ENCODE results near the gene TLCD5. TPM values are rescaled to one million over a fixed set of nuclear protein-coding genes. Genes with fewer than 3 reads are reported as not detected.

The TLCD5 gene
- 6.8 and 11.1 TPM in 2 replicates for total RNA-seq (2014; rRNA removed; shearing (Covaris generic))
- 10.6 and 13.5 TPM in 2 replicates for polyA plus RNA-seq (2016; fragmentation: Nextera tagmentation; extraction: Ambion mirVana)

DNA sequence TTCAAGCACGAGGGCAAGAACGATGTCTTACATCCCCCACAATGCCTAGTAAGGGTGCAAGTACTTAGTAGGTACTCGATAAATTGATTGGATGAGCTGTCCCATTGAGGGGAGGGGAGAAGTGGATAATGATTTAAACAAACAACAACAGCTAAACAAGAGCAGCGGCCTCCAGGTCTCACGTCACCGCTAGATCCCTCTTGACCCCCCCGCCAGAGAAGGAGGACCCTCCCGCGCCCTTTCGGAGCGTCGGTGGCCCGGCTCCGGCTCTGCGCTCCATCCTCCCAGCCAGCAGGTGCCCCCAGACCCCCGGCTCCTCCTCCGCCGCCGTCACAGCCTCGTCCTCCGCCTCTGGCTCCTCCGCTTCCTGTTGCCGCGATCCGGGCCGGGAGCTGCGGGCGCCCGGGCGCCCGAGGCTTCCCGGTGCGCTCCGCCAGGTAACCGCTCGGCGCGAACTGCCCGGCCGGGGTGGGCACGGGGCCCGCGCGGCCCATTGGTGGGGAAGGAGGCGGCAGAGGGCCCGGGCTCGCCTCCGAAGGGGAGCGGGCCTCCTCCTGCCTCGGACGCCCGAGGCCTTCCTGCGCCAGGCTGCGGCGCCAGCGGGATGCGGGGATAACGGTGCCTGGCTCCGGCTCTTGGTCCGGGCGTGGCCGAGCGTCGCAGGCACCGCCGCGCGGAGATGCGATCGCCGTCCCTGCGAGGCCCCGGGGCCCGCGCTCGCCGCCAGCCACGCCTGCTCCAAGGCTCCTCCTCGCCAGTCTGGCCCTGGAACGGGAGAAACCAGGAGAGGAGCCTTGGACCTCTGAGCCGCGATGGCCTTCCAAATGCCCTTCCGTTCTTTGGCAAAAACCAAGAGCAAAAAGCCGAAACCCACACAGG lies at the start of gene TLCD5:
Gene TLCD5, plus strand, starts transcription at position 368 of the 879 bp plus-strand sequence. CDS start 2,143 bp downstream, outside the sequence.
- H4K20me1 ChIP-seq (ENCODE audit: insufficient read depth): no peaks in the 10 kb centered on the region
- no peaks in the 10 kb centered on the region for H3K27me3 ChIP-seq (replicated peaks; ENCODE audit: insufficient read depth)
- in situ Hi-C loops (cut with MboI): no loop called here
- peaks cover 3% of the 10 kb centered on the region; the same call in 1 of the 2 replicates for H3K9me2 ChIP-seq (ENCODE audit: insufficient read depth)
- TF ChIP-seq EZH2phosphoT487 (IDR thresholded peaks at IDR 0.05; ENCODE audit: insufficient read depth, low read depth): no peak
- no peak for TF ChIP-seq EZH2 (IDR thresholded peaks at IDR 0.05; ENCODE audit: insufficient read depth, poor library complexity, severe bottlenecking)
- H3K36me3 ChIP-seq (ENCODE audit: low read depth): 0 out of 2 replicates have a peak, but pooled peaks cover 4% of the 10 kb centered on the region
- peak within 1 kb of the TSS; percentile 79 for H2AFZ ChIP-seq
- WGBS, 2 experiments (ENCODE audit: low coverage in 1 of 2, low lambda C conversion rate in 2 of 2, missing lambda C conversion rate in 2 of 2): 0 to 2% methylated on average over 77 to 82 of the region's 84 CpGs
- peak; percentile 83 for DNase-seq
- H3K4me2 ChIP-seq (ENCODE audit: unreplicated experiment): peak within 1 kb of the TSS; percentile 87
- peak within 1 kb of the TSS; percentile 81 for H3K27ac ChIP-seq
- no peaks in the 10 kb centered on the region for H3K9me3 ChIP-seq (ENCODE audit: low read depth)
- H3K79me2 ChIP-seq (ENCODE audit: insufficient read depth): peaks cover 23% of the 10 kb centered on the region
- H3K9ac ChIP-seq: peak within 1 kb of the TSS; percentile 86
- peaks cover 18% of the 10 kb centered on the region for H3K4me1 ChIP-seq (ENCODE audit: insufficient read depth)
- peak within 1 kb of the TSS; percentile 84 for H3K4me3 ChIP-seq
- H3F3A ChIP-seq (ENCODE audit: insufficient read depth): peaks cover 33% of the 10 kb centered on the region

DNA sequence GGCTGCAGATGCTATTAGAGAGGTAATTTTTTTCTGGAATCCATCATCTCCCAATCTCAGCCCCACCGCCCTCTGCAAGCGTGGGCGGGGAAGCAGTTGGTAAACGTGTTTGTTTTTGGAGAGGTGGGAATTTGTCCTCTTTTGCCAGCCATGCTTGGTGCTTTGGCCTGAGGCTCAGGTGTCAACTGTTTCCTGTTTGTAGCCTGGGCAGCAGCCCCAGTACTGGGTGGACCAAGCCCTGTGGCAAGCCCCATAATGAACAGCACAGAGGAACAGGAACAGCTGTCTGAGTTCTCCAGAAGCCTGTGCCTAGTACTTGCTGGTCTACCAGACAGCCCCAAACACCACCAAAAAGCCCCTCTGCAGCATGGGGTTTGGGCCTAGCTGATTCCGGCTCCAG lies 45.6 kb upstream of the TLCD5 start:
- H3K27me3 ChIP-seq (replicated peaks; ENCODE audit: insufficient read depth): no peaks in the 10 kb centered on the region
- H3K4me2 ChIP-seq (ENCODE audit: unreplicated experiment): no peak overlapping the region
- no peaks in the 10 kb centered on the region for H3K36me3 ChIP-seq (ENCODE audit: low read depth)
- H3K27ac ChIP-seq: no peak overlapping the region
- no peak overlapping the region for H2AFZ ChIP-seq
- no peaks in the 10 kb centered on the region for H3K9me3 ChIP-seq (ENCODE audit: low read depth)
- TF ChIP-seq EZH2phosphoT487 (IDR thresholded peaks at IDR 0.05; ENCODE audit: insufficient read depth, low read depth): no peak
- no peak for TF ChIP-seq EZH2 (IDR thresholded peaks at IDR 0.05; ENCODE audit: insufficient read depth, poor library complexity, severe bottlenecking)
- no peak overlapping the region for H3K4me3 ChIP-seq
- H3F3A ChIP-seq (ENCODE audit: insufficient read depth): no peaks in the 10 kb centered on the region
- no peaks in the 10 kb centered on the region for H4K20me1 ChIP-seq (ENCODE audit: insufficient read depth)
- in situ Hi-C loops (cut with MboI): no loop called here
- H3K4me1 ChIP-seq (ENCODE audit: insufficient read depth): no peaks in the 10 kb centered on the region
- WGBS, 2 experiments (ENCODE audit: low coverage in 1 of 2, low lambda C conversion rate in 2 of 2, missing lambda C conversion rate in 2 of 2): 72 to 76% methylated on average over 5 of the region's 5 CpGs
- no peak for DNase-seq
- no peaks in the 10 kb centered on the region for H3K9me2 ChIP-seq (ENCODE audit: insufficient read depth)
- H3K79me2 ChIP-seq (ENCODE audit: insufficient read depth): no peaks in the 10 kb centered on the region
- no peak overlapping the region for H3K9ac ChIP-seq

DNA sequence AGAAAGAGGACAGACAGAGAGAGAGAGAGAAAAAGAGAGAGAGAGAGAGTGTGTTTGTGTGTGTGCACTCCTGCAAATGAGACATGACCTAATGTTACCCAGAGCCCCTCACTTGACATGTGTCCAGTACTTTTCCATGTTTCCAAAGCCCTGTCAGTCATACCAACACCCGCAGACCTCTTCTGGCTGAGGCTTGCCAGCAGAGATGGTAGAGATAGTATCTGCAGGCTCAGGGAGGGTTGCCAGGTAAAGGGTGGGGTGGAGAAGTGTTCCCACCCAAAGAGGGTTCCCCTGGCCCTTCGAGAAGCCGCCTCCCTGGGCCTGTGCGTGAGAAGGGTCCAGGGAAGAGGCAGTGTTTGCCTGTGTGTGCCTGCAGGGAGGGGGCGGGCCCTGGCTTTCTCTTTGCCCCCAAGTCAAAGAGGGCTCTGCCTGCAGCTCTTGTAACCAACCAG lies 44.5 kb upstream of the TLCD5 start:
- WGBS, 2 experiments (ENCODE audit: low coverage in 1 of 2, low lambda C conversion rate in 2 of 2, missing lambda C conversion rate in 2 of 2): 71 to 89% methylated on average over 5 of the region's 5 CpGs
- in situ Hi-C loops (cut with MboI): no loop called here
- H3K9ac ChIP-seq: no peak overlapping the region
- peaks cover 10% of the 10 kb centered on the region; the same call in 1 of the 2 replicates for H3F3A ChIP-seq (ENCODE audit: insufficient read depth)
- no peaks in the 10 kb centered on the region for H4K20me1 ChIP-seq (ENCODE audit: insufficient read depth)
- H3K79me2 ChIP-seq (ENCODE audit: insufficient read depth): no peaks in the 10 kb centered on the region
- H3K4me3 ChIP-seq: no peak overlapping the region
- H3K4me1 ChIP-seq (ENCODE audit: insufficient read depth): peaks cover 8% of the 10 kb centered on the region
- no peak for DNase-seq
- TF ChIP-seq EZH2 (IDR thresholded peaks at IDR 0.05; ENCODE audit: insufficient read depth, poor library complexity, severe bottlenecking) (no peak), EZH2phosphoT487 (IDR thresholded peaks at IDR 0.05; ENCODE audit: insufficient read depth, low read depth) (no peak)
- no peaks in the 10 kb centered on the region for H3K36me3 ChIP-seq (ENCODE audit: low read depth)
- H3K27me3 ChIP-seq (replicated peaks; ENCODE audit: insufficient read depth): no peaks in the 10 kb centered on the region
- no peaks in the 10 kb centered on the region for H3K9me2 ChIP-seq (ENCODE audit: insufficient read depth)
- H3K27ac ChIP-seq: no peak overlapping the region
- H2AFZ ChIP-seq: no peak overlapping the region
- no peaks in the 10 kb centered on the region for H3K9me3 ChIP-seq (ENCODE audit: low read depth)
- no peak overlapping the region for H3K4me2 ChIP-seq (ENCODE audit: unreplicated experiment)

DNA sequence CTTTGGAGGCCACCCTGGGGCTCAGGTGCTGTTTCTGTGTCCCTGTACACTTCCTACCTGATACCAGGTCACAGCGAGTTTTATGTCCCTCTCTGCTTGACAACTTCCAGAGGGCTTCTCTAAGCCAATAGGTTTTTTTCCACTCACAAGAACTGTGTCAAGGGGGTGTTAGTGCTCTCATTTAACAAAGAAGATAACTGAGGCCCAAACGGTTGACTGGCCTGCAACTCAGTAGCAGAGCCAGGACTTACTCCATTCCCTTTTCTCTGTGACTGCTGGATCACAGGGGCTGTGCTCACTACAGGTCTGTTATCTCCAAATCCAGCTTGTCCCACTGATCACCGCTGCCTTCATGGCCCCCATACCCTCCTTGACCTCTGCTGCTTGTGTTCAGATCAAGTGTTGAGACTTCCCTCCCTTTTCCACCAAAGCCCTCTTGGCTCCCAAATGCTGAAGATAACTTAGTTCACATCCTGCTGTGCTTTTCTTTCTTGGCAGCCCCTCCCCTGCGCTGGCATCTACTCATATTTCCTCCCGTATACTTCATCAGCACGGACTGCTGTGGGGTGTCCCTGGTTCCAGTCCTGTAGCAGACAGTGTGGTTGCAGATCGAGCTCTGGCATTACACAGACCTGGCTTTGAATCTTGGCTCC lies 43.8 kb upstream of the TLCD5 start:
- Histone ChIP-seq H3K36me3 (ENCODE audit: low read depth) (no peaks in the 10 kb centered on the region), H3F3A (ENCODE audit: insufficient read depth) (peaks cover 10% of the 10 kb centered on the region; the same call in 1 of the 2 replicates), H4K20me1 (ENCODE audit: insufficient read depth) (no peaks in the 10 kb centered on the region), H3K79me2 (ENCODE audit: insufficient read depth) (no peaks in the 10 kb centered on the region), H3K4me1 (ENCODE audit: insufficient read depth) (peaks cover 11% of the 10 kb centered on the region), H3K9me2 (ENCODE audit: insufficient read depth) (no peaks in the 10 kb centered on the region), H3K27ac (no peak overlapping the region), H3K4me2 (ENCODE audit: unreplicated experiment) (no peak overlapping the region), H3K27me3 (replicated peaks; ENCODE audit: insufficient read depth) (no peaks in the 10 kb centered on the region), H2AFZ (no peak overlapping the region), H3K9me3 (ENCODE audit: low read depth) (no peaks in the 10 kb centered on the region), H3K9ac (no peak overlapping the region), H3K4me3 (no peak overlapping the region)
- WGBS, 2 experiments (ENCODE audit: low coverage in 1 of 2, low lambda C conversion rate in 2 of 2, missing lambda C conversion rate in 2 of 2): 44 to 48% methylated on average over 7 of the region's 7 CpGs
- TF ChIP-seq EZH2 (IDR thresholded peaks at IDR 0.05; ENCODE audit: insufficient read depth, poor library complexity, severe bottlenecking): no peak
- no peak for TF ChIP-seq EZH2phosphoT487 (IDR thresholded peaks at IDR 0.05; ENCODE audit: insufficient read depth, low read depth)
- in situ Hi-C loops (cut with MboI): no loop called here
- DNase-seq: no peak
